HG03342 (cell line): ENCODE results near the gene PDXDC1.
"Not testable (repeated sequence)": the region's sequence is repeated elsewhere in the genome, so short reads cannot be mapped to it uniquely, and the experiment has no call there.

Experiments
- ATAC-seq: cut with Tn5 transposase; IDR thresholded peaks from one replicate; pipeline ENCODE4 v1.9.1; 2021; ENCODE audit warnings: mild to moderate bottlenecking, moderate library complexity; ENCODE audit not compliant: unreplicated experiment

The PDXDC1 gene

DNA sequence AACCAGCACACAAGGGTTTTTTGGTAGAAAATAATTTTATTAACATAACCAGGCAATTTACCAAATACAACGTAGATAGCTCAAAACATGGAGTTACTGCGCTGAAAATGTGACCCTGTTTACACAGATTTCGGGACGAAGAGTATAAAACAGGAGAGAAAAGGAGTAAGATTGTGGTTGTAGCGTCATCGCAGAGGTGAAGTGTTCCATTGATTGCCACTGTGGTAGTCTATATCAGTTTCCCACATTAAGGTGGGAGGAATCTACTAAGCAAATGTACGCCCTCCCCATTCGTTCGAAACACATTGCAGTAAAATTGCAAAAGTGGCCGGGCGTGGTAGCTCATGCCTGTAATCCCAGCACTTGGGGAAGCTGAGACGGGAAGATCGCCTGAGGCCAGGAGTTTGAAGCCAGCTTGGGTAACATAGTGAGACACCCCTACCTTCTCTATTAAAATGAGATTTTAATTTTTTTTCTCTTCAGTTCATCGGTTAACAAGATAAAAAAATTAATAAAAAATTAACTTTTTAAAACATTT lies 972 bp upstream of the PDXDC1 start:
- ATAC-seq = not testable (repeated sequence)

DNA sequence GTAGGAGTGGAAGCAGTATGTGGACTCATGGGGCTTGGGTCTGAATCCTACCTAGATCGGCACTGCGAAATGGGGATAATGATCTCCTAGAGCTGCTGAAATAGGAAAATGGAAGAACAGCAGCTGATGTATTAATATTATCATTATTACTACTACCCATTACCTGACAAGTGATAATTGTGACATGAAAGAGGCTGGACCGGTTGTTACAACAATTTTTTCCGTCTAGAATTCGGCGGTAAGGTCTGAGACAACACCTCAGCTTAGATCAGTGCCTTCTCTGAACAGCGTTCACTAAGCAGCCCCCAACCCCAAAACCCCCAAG lies 533 bp upstream of the PDXDC1 start:
- ATAC-seq = not testable (repeated sequence)

DNA sequence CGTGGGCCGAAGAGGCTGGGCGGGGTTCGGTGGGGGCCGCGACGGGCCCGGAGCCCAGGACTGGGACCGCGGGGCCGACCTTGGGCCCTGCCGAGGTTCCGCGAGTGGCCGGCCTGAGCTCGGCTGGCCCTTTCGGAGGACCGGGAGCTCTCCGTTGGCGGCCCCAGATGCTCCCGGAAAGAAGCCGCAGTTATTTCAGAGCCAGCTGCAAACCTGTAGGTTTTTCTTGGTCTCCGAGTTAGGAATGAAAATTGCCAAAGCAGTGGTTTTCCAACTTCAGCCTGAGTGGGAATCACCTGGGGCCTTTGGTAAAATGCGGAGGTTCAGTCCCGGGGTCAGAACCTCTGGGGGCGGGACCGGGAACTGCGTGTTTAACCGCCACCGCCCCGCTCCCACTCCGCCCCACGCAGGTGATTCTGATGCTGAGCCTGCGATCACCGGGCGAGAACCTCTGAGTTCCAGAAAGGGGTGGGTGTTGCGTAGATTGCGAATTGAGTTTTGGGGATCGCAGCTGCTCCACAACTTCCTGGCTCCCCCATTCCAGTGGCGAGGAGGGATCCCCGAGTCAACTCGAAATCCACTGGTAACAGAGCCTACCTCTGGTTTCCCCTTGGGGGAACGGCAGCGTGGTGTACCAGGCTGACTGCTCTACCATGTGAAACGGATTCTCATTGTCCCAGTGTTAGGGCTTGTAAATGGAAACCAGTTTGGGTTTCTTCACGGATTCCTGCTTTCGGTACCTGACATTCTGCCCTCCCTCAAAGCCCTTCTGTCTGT lies 780 bp downstream of the PDXDC1 start:
- not testable (repeated sequence) for ATAC-seq

DNA sequence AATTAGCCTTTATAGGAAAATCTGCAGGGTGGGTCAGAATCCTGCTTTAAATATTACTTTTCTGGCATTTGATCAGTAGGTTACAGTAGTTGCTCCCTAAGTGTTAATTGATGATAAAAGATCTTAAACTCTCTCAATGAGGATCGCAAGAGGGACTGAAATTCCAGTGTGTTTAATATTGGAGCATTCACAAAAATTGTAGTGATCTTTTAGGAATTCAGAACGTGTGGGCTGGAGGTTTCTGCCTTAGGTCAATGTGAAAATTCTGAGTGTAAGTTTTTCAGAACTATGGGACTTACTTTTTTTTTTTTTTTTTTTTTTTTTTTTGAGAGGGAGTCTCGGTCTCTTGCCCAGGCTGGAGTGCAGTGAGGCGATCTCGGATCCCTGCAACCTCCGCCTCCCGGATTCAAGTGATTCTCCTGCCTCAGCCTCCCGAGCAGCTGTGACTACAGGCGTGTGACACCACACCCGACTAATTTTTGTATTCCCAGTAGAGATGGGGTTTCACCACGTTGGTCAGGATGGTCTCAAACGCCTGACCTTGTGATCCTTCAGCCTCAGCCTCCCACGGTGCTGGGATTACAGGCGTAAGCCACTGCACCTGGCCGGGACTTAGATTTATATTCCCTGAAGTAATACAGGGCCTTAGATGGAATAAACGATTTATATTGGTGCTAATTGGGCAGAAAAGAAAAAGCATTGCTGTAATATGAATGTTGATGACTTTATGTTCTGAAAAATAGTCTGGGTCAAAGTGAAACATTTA lies 2.3 kb downstream of the PDXDC1 start:
- not testable (repeated sequence) for ATAC-seq

DNA sequence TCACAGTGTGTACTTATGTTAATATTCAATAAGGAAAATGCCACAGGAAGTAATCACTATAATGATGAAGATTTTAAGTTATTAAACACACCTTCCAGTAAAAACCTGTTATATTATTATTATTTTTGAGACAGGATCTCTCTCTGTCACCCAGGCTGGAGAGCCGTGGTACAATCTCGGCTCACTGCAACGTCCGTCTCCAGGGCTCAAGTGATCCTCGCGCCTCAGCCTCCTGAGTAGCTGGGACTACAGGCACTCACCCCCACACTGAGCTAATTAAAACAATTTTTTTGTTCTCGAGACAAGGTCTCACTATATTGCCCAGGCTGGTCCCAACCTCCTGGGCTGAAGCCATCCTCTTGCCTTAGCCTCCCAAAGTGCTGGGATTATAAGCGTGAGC lies 3.5 kb downstream of the PDXDC1 start:
- not testable (repeated sequence) for ATAC-seq

DNA sequence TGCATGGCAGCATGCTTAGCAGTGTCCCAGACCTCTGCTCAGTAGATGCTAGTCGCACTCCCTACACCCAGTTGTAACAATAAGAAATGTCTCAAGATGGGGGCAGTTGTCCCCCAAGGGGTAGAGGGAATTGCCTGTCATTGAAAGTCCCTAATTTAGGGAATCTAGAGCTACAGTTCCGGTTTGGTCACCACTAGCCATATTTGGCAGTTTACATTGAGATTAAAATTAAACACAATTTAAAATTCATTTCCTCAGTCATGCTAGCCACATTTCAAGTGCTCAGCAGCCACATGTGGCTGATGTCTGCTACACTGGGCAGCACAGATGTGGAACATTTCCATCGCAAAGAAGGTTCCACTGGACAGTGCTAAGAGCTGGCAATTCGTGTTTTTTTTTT lies 4.1 kb downstream of the PDXDC1 start:
- not testable (repeated sequence) for ATAC-seq

DNA sequence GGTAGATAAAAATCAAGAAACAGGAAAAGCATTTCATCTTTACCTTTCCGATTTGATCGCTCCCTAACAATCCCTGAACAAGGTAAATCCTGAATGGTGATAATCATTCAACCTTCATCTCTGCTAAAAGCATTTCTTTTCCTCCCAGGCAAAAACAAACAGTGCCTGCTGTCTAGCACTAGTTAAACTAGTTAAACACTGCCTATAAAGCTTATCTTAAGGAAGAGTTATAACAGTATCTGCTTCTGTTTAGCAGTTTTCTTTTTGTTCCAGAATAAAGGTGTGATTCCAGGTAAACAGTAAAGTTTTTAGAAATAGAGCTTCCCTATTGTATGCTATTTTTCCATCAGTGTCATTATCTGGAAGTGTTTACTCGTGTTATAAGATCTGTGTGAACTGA lies 6.4 kb downstream of the PDXDC1 start:
- not testable (repeated sequence) for ATAC-seq

DNA sequence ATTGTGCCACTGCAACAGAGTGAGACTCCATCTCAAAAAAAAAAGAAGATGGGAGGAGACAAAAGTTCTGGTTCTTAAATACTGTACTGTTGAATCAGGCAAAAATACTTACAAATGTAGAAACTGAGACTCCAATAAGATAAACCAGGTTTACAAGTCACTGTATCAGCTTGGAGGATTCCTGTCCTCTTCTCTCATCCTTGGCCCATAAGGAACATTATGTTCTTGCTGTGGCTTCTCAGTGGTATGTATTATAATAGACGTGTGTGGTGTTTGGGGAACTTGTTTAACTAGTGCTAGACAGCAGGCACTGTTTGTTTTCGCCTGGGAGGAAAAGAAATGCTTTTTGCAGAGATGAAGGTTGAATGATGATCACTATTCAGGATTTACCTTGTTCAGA lies 7.7 kb downstream of the PDXDC1 start:
- not testable (repeated sequence) for ATAC-seq

DNA sequence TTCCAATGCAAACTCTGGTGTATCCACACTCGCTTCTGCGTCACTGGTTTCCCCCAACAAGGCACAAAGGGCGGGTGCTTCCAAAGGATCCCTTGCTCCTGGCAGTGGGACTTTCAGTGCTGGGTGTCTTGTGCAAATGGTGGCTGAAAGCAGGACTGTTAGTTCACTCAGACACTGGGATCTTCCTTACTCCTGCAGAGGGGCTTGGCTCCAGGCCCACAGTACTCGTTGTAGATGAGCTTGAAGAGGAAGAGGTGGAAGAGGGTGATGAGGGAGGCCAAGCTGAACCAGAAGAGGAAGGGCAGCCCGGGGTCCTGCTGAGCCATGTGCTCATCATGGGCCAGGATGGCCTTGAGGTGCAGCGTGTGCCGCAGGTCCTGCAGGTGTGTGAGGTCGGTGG lies 13.3 kb downstream of the PDXDC1 start:
- ATAC-seq = not testable (repeated sequence)

DNA sequence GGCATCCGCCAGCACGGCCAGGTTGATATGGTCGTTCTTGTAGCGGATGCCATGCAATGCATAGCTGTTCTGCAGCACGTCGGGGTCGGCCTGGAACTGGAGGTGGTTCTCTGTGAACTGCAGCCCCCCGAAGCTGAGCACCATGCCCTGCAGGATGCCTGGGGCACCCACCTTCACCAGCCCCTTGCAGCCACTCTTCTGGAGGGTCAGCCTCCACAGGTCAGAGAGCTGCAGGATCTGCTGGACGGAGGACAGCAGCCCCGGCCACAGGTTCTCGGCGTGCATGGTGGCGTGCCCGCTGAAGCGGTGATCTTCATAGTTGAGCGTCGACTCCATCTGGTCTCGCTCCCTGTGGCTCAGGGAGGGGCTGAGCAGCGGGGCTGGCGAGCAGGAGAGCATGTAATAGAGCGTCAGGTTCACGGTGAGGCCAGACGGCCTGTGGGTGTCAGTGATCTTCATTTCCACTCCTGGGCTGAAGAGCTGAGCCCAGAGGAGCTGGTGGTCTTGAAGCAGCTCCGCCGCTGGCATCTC lies 13.9 kb downstream of the PDXDC1 start:
- not testable (repeated sequence) for ATAC-seq

DNA sequence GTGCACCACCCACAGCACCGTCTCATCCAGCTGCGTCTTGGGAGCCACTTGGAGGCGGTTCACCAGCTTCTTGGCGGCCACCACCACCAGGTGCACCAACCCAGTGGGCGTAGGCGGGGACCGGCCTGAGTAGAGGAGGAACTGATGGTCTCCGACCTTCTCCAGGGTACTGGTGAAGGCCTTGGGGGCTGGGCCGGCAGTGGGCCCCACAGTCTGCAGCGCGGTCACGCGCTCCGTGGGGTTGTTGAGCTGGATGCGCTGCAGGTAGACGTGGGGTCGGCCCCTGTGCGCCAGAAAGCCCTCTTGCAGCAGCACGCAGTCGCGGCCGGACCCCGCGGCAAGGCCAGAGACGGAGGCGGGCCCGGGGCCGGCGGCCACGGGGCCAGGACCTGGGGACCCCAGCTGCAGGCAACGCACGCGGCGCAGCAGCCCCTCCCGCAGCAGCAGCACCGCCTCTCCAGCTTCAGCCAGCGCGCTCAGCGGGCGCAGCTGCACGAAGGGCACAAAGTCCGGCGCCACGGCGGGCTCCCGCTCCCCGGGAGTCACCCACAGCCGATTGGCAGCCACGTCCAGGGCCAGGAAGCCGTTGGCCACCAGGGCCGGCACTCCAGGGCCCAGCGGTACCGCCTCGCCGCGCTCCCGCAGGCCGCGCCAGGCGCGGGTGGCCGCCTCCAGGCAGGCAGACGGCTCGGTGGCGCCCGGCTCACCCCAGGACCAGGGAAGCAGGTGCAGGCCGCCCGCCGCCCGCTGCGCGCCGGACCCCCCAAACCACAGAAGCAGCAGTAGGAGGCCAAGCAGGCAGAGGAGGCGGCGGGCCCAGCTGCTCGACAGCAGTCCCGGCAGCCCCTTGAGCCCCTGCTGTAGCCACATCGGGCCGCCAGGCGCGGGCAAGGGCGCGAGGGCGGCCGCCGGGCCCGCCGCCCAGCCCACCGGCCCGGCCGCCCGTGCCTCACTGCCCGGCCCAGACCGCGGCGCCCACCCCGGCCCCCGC lies 14.8 kb downstream of the PDXDC1 start:
- not testable (repeated sequence) for ATAC-seq

DNA sequence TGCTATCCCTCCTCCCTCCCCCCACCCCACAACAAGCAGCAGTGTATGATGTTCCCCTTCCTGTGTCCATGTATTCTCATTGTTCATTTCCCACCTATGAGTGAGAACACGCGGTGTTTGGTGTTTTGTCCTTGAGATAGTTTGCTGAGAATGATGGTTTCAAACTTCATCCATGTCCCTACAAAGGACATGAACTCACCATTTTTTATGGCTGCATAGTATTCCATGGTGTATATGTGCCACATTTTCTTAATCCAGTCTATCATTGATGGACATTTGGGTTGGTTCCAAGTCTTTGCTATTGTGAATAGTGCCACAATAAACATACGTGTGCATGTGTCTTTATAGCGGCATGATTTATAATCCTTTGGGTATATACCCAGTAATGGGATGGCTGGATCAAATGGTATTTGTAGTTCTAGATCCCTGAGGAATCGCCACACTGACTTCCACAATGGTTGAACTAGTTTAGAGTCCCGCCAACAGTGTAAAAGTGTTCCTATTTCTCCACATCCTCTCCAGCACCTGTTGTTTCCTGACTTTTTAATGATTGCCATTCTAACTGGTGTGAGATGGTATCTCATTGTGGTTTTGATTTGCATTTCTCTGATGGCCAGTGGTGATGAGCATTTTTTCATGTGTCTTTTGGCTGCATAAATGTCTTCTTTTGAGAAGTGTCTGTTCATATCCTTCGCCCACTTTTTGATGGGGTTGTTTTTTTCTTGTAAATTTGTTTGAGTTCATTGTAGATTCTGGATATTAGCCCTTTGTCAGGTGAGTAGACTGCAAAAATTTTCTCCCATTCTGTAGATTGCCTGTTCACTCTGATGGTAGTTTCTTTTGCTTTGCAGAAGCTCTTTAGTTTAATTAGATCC lies 18.7 kb downstream of the PDXDC1 start:
- ATAC-seq = not testable (repeated sequence)

DNA sequence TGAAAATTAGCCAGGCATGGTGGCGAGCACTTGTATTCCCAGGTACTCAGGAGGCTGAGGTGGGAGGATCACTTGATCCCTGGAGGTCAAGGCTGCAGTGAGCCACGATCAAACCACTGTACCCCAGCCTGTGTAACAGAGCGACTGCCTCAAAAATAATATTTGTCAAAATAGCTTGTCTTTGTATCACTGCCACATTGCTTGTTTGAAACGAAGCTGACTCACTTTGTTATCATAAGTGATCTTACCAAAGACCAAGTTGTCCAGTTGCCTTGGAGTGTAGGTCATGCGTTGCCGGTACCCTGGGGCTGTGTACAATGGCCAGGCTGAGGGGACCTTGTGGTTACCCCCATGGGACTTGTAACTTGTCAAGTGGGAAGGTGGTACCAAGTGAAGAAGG lies 21.9 kb downstream of the PDXDC1 start:
- ATAC-seq = not testable (repeated sequence)

DNA sequence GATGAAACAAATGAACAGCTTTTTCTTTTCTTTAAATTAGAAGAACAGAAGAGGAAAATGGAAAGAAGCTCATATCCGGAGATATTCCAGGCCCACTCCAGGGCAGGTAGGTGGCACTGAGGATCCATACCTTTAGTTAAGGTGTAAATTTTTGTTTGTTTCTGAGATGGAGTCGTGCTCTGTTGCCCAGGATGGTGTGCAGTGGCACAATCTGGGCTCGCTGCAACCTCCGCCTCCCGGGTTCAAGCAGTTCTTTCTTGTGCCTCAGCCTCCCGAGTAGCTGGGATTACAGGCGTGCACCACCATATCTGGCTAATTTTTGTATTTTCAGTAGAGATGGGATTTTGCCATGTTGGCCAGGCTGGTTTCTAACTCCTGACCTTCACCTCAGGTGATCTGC lies 23.5 kb downstream of the PDXDC1 start:
- ATAC-seq = not testable (repeated sequence)

DNA sequence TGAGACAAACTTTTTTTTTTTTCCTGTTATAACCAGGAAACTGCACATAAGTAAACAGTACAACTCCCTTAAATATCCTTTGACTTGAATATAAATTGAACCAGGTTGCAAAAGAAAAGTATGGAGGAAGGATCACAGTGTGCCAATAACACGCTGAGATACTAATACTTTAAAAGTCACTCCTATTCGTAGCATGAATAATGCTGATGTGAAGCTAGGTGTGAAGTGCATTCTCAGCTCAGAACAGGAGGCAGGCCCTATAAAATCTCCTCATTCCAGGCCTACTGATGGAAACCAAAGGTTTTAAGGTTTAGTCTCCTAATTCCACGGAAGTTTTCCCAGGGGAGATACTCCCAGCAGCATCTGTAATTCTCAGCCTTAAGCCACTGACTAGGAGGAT lies 25.0 kb downstream of the PDXDC1 start:
- ATAC-seq = not testable (repeated sequence)

DNA sequence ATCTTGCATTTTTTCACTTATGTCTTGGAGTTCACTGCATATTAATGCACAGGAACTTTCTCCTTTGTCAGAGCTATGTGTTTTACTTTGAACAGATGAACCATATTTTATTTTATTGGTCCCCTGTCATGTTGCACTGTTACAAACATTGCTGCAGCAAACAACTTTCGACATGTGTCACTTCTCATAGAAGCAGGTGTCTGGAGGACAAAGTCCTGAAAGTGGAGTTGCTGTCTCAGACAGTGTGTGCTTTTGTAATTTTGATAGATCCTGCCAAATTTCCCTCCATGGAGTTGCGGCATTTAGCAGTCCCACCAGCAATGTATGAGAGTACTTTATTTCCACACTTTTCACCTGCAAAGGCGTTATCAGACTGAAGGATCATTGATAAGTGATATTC lies 27.6 kb downstream of the PDXDC1 start:
- not testable (repeated sequence) for ATAC-seq

DNA sequence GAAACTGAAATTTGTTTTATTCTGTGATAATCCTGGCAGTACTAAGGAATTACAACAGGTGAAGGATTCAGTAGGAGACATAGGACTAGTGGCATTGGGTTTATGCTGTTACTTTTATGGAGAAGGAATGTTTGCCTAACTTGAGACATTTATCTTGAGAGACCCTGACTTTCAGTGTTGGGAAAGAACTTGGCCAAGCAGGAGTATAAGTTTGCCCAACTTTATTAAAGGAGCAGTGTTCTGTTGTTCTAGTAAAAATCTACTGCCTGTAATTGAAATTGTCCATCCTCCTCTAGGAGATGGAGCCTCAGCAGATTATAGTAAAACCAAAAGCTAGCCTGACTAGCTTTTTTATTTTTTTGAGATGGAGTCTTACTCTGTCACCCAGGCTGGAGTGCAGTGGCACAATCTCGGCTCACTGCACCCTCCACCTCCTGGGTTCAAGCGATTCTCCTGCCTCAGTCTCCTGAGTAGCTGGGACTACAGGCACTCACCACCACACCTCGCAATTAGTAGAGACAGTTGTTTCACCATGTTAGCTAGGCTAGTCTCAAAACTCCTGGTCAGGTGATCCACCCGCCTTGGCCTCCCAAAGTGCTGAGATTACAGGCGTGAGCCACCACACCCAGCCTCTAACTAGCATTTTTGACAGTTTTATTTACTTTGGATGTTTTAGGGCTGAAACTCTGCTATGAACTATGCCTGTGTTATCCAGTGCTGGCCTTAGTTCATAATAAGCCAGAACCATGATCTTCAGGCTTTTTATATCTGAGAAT lies 30.7 kb downstream of the PDXDC1 start:
- not testable (repeated sequence) for ATAC-seq

DNA sequence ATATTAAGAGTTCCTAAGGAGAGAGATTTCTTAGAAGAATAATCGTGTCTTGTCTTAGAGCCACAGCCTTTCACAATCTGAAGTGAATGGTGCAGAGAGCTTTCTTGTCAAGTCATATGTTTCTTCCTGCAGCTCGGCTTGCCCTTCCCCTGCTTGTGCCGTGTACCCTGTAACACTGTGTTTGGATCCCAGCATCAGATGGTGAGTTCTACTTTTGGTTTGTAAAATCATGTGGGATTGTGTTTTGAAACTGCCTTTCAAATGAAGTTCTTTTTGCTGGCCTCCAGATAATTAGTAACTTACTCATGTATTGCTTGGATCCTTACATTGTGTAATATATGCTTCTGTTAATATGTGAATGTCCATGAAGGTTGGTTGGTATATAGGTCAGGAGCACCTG lies 33.8 kb downstream of the PDXDC1 start:
- ATAC-seq = not testable (repeated sequence)

DNA sequence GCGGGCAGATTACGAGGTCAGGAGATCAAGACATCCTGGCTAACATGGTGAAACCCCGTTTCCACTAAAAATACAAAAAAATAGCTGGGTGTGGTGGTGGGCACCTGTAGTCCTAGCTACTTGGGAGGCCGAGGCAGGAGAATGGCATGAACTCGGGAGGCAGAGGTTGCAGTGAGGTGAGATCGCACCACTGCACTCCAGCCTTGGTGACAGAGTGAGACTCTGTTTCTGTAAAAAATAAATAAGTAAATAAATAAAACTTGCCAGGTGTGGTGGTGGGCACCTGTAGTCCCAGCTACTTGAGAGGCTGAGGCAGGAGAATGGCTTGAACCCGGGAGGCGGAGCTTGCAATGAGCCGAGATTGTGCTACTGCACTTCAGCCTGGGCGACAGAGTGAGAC lies 38.1 kb downstream of the PDXDC1 start:
- ATAC-seq = not testable (repeated sequence)
